CD4-positive, alpha-beta memory T cell (primary cell): ENCODE measurements around the gene DQX1. TPM values are rescaled to one million over a fixed set of nuclear protein-coding genes. Genes with fewer than 3 reads are reported as not detected.

Source experiments
- CTCF ChIA-PET: fragments of 350-600 bp; sonication (Branson Sonifier 250); formaldehyde crosslinking; loops from one replicate; lab custom pipeline; 2021; ENCODE audit warnings: inconsistent platforms; ENCODE audit not compliant: partially characterized antibody; lab: Charles Lee
- POLR2A ChIA-PET: fragments of 350-600 bp; sonication (Branson Sonifier 250); formaldehyde crosslinking; loops from one replicate; lab custom pipeline; 2021; ENCODE audit not compliant: partially characterized antibody; lab: Charles Lee
- DNase-seq, 5 donors: peaks; one replicate each; pipeline versions ENCODE4 v3.0.0 to v3.0.0-alpha.2; 2020 to 2022; ENCODE audit warnings: mixed read lengths in 1 of 5
- H3K27ac ChIP-seq: one replicate; pipeline ENCODE4 v1.7.0; 2013; ENCODE audit warnings: low read depth, low read length
- H3K27me3 ChIP-seq: 2 replicates; pipeline ENCODE4 v1.7.0; 2013; ENCODE audit warnings: mild to moderate bottlenecking, low read length, moderate library complexity; ENCODE audit not compliant: insufficient read depth
- H3K36me3 ChIP-seq: 2 replicates; pipeline ENCODE4 v1.7.0; 2013; ENCODE audit warnings: mild to moderate bottlenecking, low read length, moderate library complexity; ENCODE audit not compliant: insufficient read depth
- H3K4me1 ChIP-seq: 2 replicates; pipeline ENCODE4 v1.7.0; 2013; ENCODE audit warnings: mild to moderate bottlenecking, low read length, moderate library complexity; ENCODE audit not compliant: insufficient read depth
- H3K4me3 ChIP-seq, 2 donors: one replicate each; pipeline ENCODE4 v1.7.0; 2013; ENCODE audit warnings: low read length in 2 of 2, mild to moderate bottlenecking in 1 of 2
- H3K9me3 ChIP-seq, 2 donors: one replicate each; pipeline ENCODE4 v1.7.0; 2013; ENCODE audit warnings: low read length in 2 of 2, control low read depth in 1 of 2; ENCODE audit not compliant: control insufficient read depth in 1 of 2
- H3K27ac Mint-ChIP-seq, 7 donors: one replicate each; pipeline ENCODE4 v1.8.0; 2020 to 2021; ENCODE audit warnings: mixed read lengths in 7 of 7, mild to moderate bottlenecking in 6 of 7, inconsistent platforms in 3 of 7, moderate library complexity in 3 of 7
- H3K27me3 Mint-ChIP-seq, 2 donors: one replicate each; pipeline ENCODE4 v1.8.0; 2020 to 2021; ENCODE audit warnings: mixed read lengths in 2 of 2
- H3K36me3 Mint-ChIP-seq, 2 donors: one replicate each; pipeline ENCODE4 v1.8.0; 2020 to 2021; ENCODE audit warnings: mixed read lengths in 2 of 2, inconsistent platforms in 1 of 2, mild to moderate bottlenecking in 1 of 2
- H3K4me1 Mint-ChIP-seq, 4 donors: one replicate each; pipeline ENCODE4 v1.8.0; 2020 to 2021; ENCODE audit warnings: mixed read lengths in 4 of 4, mild to moderate bottlenecking in 1 of 4
- H3K4me3 Mint-ChIP-seq, 8 donors: one replicate each; pipeline ENCODE4 v1.8.0; 2020 to 2021; ENCODE audit warnings: mixed read lengths in 8 of 8, mild to moderate bottlenecking in 7 of 8, moderate library complexity in 6 of 8, inconsistent platforms in 3 of 8
- H3K9me3 Mint-ChIP-seq, 8 donors: one replicate each; pipeline ENCODE4 v1.8.0; 2020 to 2021; ENCODE audit warnings: mixed read lengths in 8 of 8, mild to moderate bottlenecking in 5 of 8, inconsistent platforms in 3 of 8, moderate library complexity in 1 of 8
- intact Hi-C: fragments of 100-400 bp; cut with micrococcal nuclease; formaldehyde crosslinking; loops from one replicate; pipeline ENCODE4 v1.15.1; 2023
- polyA plus RNA-seq, 2 donors: library from polyadenylated mRNA; unstranded; fragments of 300-500 nt; fragmentation: Illumina TruSeq; gene quantifications; one replicate each; pipeline ENCODE4 v1.2.3, GENCODE V29; 2021
- total RNA-seq, 2 experiments: library from RNA; stranded (reverse); gene quantifications; one replicate each; pipeline ENCODE4 v1.2.3, GENCODE V29; 2021

DQX1 gene
- total and polyA plus RNA-seq, 4 experiments from 2014 or later: 0.35 to 0.44 TPM; not detected in 2

GRCh38 chr2:74500578-74500946, 25.5 kb downstream of the DQX1 start:
- Histone ChIP-seq H3K4me3 (no peak overlapping the region), H3K36me3 (peaks cover 11% of the 10 kb centered on the region), H3K27me3 (peaks cover 41% of the 10 kb centered on the region), H3K4me1 (peaks cover 39% of the 10 kb centered on the region), H3K9me3 (no peaks in the 10 kb centered on the region), H3K27ac (no peak overlapping the region)
- Mint-ChIP-seq H3K27me3 (peaks cover 24 to 61% of the 10 kb centered on the region in 2 donors), H3K4me1 (peaks cover 14 to 74% (median 45%) of the 10 kb centered on the region in 4 donors), H3K4me3 (peak overlapping the region in 2 of 8 donors; percentile 25 to 56), H3K27ac (no peak overlapping the region), H3K36me3 (peaks cover 15% of the 10 kb centered on the region in 2 donors), H3K9me3 (no peaks in the 10 kb centered on the region)
- DNase-seq: no peak
- ChIA-PET POLR2A (interaction anchor here (0.9 to 8.0 kb wide), 7 partner anchors 12 to 29 kb away, joined by 3 to 28 read pairs (median 6); partner anchors contain the start of genes AUP1, CCDC142, HTRA2 and MRPL53), CTCF (interaction anchor here (1.2 to 1.3 kb wide), 2 partner anchors 57 to 85 kb away, joined by 3 read pairs; no protein-coding TSS in a partner anchor)
- intact Hi-C loops: no loop called here

GRCh38 chr2:74499940-74500577, 26.0 kb downstream of the DQX1 start:
- H3K36me3 ChIP-seq: peaks cover 6% of the 10 kb centered on the region
- DNase-seq: no peak
- H3K9me3 ChIP-seq: no peaks in the 10 kb centered on the region
- intact Hi-C loops: no loop called here
- H3K27ac ChIP-seq: no peak overlapping the region
- H3K27me3 Mint-ChIP-seq: peaks cover 24 to 58% of the 10 kb centered on the region in 2 donors
- no peaks in the 10 kb centered on the region for H3K9me3 Mint-ChIP-seq
- H3K4me1 Mint-ChIP-seq: peaks cover 13 to 69% (median 43%) of the 10 kb centered on the region in 4 donors
- peaks cover 10% of the 10 kb centered on the region in 2 donors for H3K36me3 Mint-ChIP-seq
- H3K27me3 ChIP-seq: peaks cover 41% of the 10 kb centered on the region
- ChIA-PET POLR2A (interaction anchor here (0.6 to 8.0 kb wide), 9 partner anchors 11 to 566 kb away, joined by 3 to 28 read pairs (median 6); partner anchors contain the start of genes AUP1, CCDC142, HTRA2 and MRPL53), CTCF (interaction anchor here (1.2 to 1.3 kb wide), 2 partner anchors 58 to 86 kb away, joined by 3 read pairs; no protein-coding TSS in a partner anchor)
- H3K27ac Mint-ChIP-seq: peak overlapping the region in 1 of 7 donors; percentile 30
- H3K4me1 ChIP-seq: peaks cover 37% of the 10 kb centered on the region
- no peak overlapping the region for H3K4me3 ChIP-seq
- peak overlapping the region in 6 of 8 donors; percentile 2 to 74 (median 44) for H3K4me3 Mint-ChIP-seq

- intact Hi-C loops: no loop called here
- peaks cover 39% of the 10 kb centered on the region for H3K27me3 ChIP-seq
- H3K36me3 ChIP-seq: no peaks in the 10 kb centered on the region
- H3K27ac ChIP-seq: no peak within 1 kb of the TSS
- Mint-ChIP-seq H3K36me3 (peaks cover 3 to 4% of the 10 kb centered on the region in 2 donors), H3K27me3 (peaks cover 22 to 52% of the 10 kb centered on the region in 2 donors), H3K9me3 (no peaks in the 10 kb centered on the region), H3K27ac (peak within 1 kb of the TSS in 5 of 7 donors; percentile 30 to 63 (median 39)), H3K4me3 (peak within 1 kb of the TSS; percentile 78 to 96 (median 89)), H3K4me1 (peaks cover 12 to 63% (median 39%) of the 10 kb centered on the region in 4 donors)
- H3K4me1 ChIP-seq: peaks cover 37% of the 10 kb centered on the region
- POLR2A ChIA-PET: interaction anchor here (0.6 to 8.0 kb wide), 5 partner anchors 16 to 565 kb away, joined by 3 to 28 read pairs (median 7); partner anchors contain the start of genes CCDC142, MRPL53, TTC31 and WBP1
- CTCF ChIA-PET: interaction anchor here (2.3 kb wide), 1 partner anchor 88 kb away, joined by 9 read pairs; no protein-coding TSS in a partner anchor
- H3K4me3 ChIP-seq: peak within 1 kb of the TSS; percentile 52 to 64
- no peak for DNase-seq
- no peaks in the 10 kb centered on the region for H3K9me3 ChIP-seq
Measured at GRCh38 chr2:74499267-74499939, 26.6 kb downstream of the DQX1 start, which contains the start of gene LBX2. Gene LBX2 (minus strand): TSS chr2:74499603. CDS start chr2:74499537, 66 bp downstream.

GRCh38 chr2:74498500-74499266, 27.3 kb downstream of the DQX1 start:
- peaks cover 15 to 45% of the 10 kb centered on the region in 2 donors for H3K27me3 Mint-ChIP-seq
- H3K36me3 Mint-ChIP-seq: peaks cover under 1 to 9% of the 10 kb centered on the region in 2 donors
- ChIA-PET POLR2A (interaction anchor here (0.9 to 8.0 kb wide), 7 partner anchors 9 to 40 kb away, joined by 3 to 28 read pairs (median 9); partner anchors contain the start of genes CCDC142, MRPL53, PCGF1 and TTC31), CTCF (interaction anchor here (1.3 to 2.3 kb wide), 2 partner anchors 16 to 89 kb away, joined by 5 to 9 read pairs; partner anchors contain the start of genes CCDC142 and TTC31)
- H3K36me3 ChIP-seq: peaks cover 7% of the 10 kb centered on the region
- H3K4me3 Mint-ChIP-seq: peak overlapping the region; percentile 78 to 96 (median 89)
- peaks cover 31% of the 10 kb centered on the region for H3K27me3 ChIP-seq
- H3K27ac Mint-ChIP-seq: peak overlapping the region in 4 of 7 donors; percentile 32 to 63 (median 43)
- no peaks in the 10 kb centered on the region for H3K9me3 Mint-ChIP-seq
- intact Hi-C loops: no loop called here
- peak overlapping the region; percentile 52 to 64 for H3K4me3 ChIP-seq
- H3K4me1 Mint-ChIP-seq: peaks cover 10 to 56% (median 34%) of the 10 kb centered on the region in 4 donors
- H3K4me1 ChIP-seq: peaks cover 36% of the 10 kb centered on the region
- H3K27ac ChIP-seq: no peak overlapping the region
- peak in 3 of 5 donors; percentile 14 to 29 (median 19) for DNase-seq
- no peaks in the 10 kb centered on the region for H3K9me3 ChIP-seq

- ChIA-PET POLR2A (interaction anchor here (0.6 to 8.0 kb wide), 8 partner anchors 9 to 76 kb away, joined by 3 to 28 read pairs (median 6); partner anchors contain the start of genes CCDC142, MRPL53, PCGF1 and TTC31), CTCF (interaction anchor here (1.3 to 2.3 kb wide), 2 partner anchors 15 to 90 kb away, joined by 5 to 9 read pairs; partner anchors contain the start of genes CCDC142 and TTC31)
- Histone ChIP-seq H3K27me3 (peaks cover 28% of the 10 kb centered on the region), H3K36me3 (peaks cover 14% of the 10 kb centered on the region), H3K4me3 (peak overlapping the region; percentile 52 to 64), H3K27ac (no peak overlapping the region), H3K4me1 (peaks cover 29% of the 10 kb centered on the region), H3K9me3 (no peaks in the 10 kb centered on the region)
- H3K9me3 Mint-ChIP-seq: no peaks in the 10 kb centered on the region
- peaks cover 13 to 40% of the 10 kb centered on the region in 2 donors for H3K27me3 Mint-ChIP-seq
- intact Hi-C loops: no loop called here
- peaks cover 8 to 14% of the 10 kb centered on the region in 2 donors for H3K36me3 Mint-ChIP-seq
- H3K4me1 Mint-ChIP-seq: peaks cover 10 to 50% (median 29%) of the 10 kb centered on the region in 4 donors
- H3K4me3 Mint-ChIP-seq: peak overlapping the region; percentile 78 to 96 (median 89)
- peak in 1 of 5 donors; percentile 24 for DNase-seq
- peak overlapping the region in 3 of 7 donors; percentile 39 to 63 (median 47) for H3K27ac Mint-ChIP-seq
Measured at GRCh38 chr2:74497777-74498499, 28.1 kb downstream of the DQX1 start.
